Measurements from ENCODE around the gene ZFAND5. TPM values are rescaled to one million over a fixed set of nuclear protein-coding genes. Genes with fewer than 3 reads are reported as not detected.

Gene ZFAND5
- total RNA-seq, 4 donors from 2014 or later = 105 to 281 (median 137) TPM

GRCh38 chr9:72377041-72377440, 12.0 kb upstream of the ZFAND5 start:
- Histone ChIP-seq H3K27me3 (no peaks in the 10 kb centered on the region), H3K27ac (no peak overlapping the region), H3K9me3 (no peaks in the 10 kb centered on the region), H3K4me1 (no peaks in the 10 kb centered on the region), H3K4me3 (no peak overlapping the region), H3K36me3 (no peaks in the 10 kb centered on the region)
- DNase-seq (ENCODE audit: low spot score in 2 of 2) = no peak
- 90% methylated on average over 4 of the region's 4 CpGs for WGBS
- no peak for TF ChIP-seq CTCF (IDR thresholded peaks at IDR 0.05)

DNA sequence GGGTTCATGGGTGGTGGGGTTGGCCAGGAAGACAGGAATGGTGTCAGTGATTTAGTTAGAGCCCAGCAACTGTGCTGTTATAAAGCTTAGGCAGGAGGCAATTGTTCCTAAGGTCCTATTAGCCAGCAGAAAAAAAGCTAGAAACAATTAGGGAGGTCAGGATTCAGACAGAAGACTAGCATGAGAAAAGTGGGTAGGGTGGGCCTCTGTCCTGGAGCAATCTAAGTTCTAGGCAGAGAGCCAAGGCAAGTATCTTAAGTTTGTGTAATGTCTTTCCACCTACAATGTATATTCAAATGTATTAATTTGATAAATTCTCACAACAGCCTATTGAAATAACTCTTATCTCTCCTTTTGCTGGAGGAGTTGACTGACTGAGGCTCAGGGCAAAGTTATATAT, 6.1 kb upstream of the ZFAND5 start:
- no peak for DNase-seq (ENCODE audit: low spot score in 2 of 2)
- H3K4me3 ChIP-seq = no peak overlapping the region
- no peaks in the 10 kb centered on the region for H3K36me3 ChIP-seq
- H3K27me3 ChIP-seq = no peaks in the 10 kb centered on the region
- H3K4me1 ChIP-seq = peaks cover 6% of the 10 kb centered on the region
- TF ChIP-seq CTCF (IDR thresholded peaks at IDR 0.05) = no peak
- TF ChIP-seq POLR2AphosphoS5 (IDR thresholded peaks at IDR 0.05) = no peak
- no peak for TF ChIP-seq POLR2A (IDR thresholded peaks at IDR 0.05)
- TF ChIP-seq EP300 (IDR thresholded peaks at IDR 0.05) = no peak
- H3K9me3 ChIP-seq = no peaks in the 10 kb centered on the region
- no peak overlapping the region for H3K27ac ChIP-seq

- H3K4me3 ChIP-seq = peak overlapping the region; percentile 86
- no peaks in the 10 kb centered on the region for H3K27me3 ChIP-seq
- H3K27ac ChIP-seq = peak overlapping the region; percentile 100
- TF ChIP-seq POLR2A (IDR thresholded peaks at IDR 0.05) = no peak
- peak; percentile 8 to 87 (median 81) for TF ChIP-seq POLR2AphosphoS5 (IDR thresholded peaks at IDR 0.05)
- peak; percentile 97 for TF ChIP-seq EP300 (IDR thresholded peaks at IDR 0.05)
- WGBS = 2% methylated on average over 38 of the region's 38 CpGs
- DNase-seq (ENCODE audit: low spot score in 2 of 2) = peak; percentile 93
- peaks cover 33% of the 10 kb centered on the region for H3K4me1 ChIP-seq
- no peaks in the 10 kb centered on the region for H3K36me3 ChIP-seq
- H3K9me3 ChIP-seq = no peaks in the 10 kb centered on the region
Observed at GRCh38 chr9:72365525-72366256, 683 bp upstream of the ZFAND5 start.

GRCh38 chr9:72363908-72364678, 915 bp downstream of the ZFAND5 start:
- H3K4me3 ChIP-seq = peak overlapping the region; percentile 86
- H3K27ac ChIP-seq = peak overlapping the region; percentile 100
- peak; percentile 81 to 85 for DNase-seq (ENCODE audit: low spot score in 2 of 2)
- 2% methylated on average over 15 of the region's 73 CpGs for WGBS
- peak in 1 of 3 donors; percentile 30 for TF ChIP-seq POLR2AphosphoS5 (IDR thresholded peaks at IDR 0.05)
- TF ChIP-seq EP300 (IDR thresholded peaks at IDR 0.05) = no peak
- no peaks in the 10 kb centered on the region for H3K27me3 ChIP-seq
- peaks cover 49% of the 10 kb centered on the region for H3K4me1 ChIP-seq
- peaks cover 14% of the 10 kb centered on the region for H3K36me3 ChIP-seq
- H3K9me3 ChIP-seq = no peaks in the 10 kb centered on the region

- WGBS = 0% methylated on average over 2 of the region's 2 CpGs
- H3K9me3 ChIP-seq = no peaks in the 10 kb centered on the region
- peak overlapping the region; percentile 86 for H3K4me3 ChIP-seq
- no peak for TF ChIP-seq POLR2AphosphoS5 (IDR thresholded peaks at IDR 0.05)
- TF ChIP-seq POLR2A (IDR thresholded peaks at IDR 0.05) = no peak
- H3K27me3 ChIP-seq = no peaks in the 10 kb centered on the region
- peak overlapping the region; percentile 100 for H3K27ac ChIP-seq
- peaks cover 58% of the 10 kb centered on the region for H3K4me1 ChIP-seq
- peaks cover 22% of the 10 kb centered on the region for H3K36me3 ChIP-seq
- no peak for DNase-seq (ENCODE audit: low spot score in 2 of 2)
Observed at GRCh38 chr9:72363236-72363635, 1.8 kb downstream of the ZFAND5 start.

GRCh38 chr9:72362680-72363139, 2.3 kb downstream of the ZFAND5 start:
- H3K36me3 ChIP-seq = peaks cover 27% of the 10 kb centered on the region
- peaks cover 63% of the 10 kb centered on the region for H3K4me1 ChIP-seq
- no peak for DNase-seq (ENCODE audit: low spot score in 2 of 2)
- H3K27me3 ChIP-seq = no peaks in the 10 kb centered on the region
- WGBS = 0% methylated on average over 2 of the region's 2 CpGs
- peak overlapping the region; percentile 100 for H3K27ac ChIP-seq
- H3K9me3 ChIP-seq = no peaks in the 10 kb centered on the region
- H3K4me3 ChIP-seq = peak overlapping the region; percentile 86
- peak in 1 of 2 donors; percentile 34 for TF ChIP-seq POLR2A (IDR thresholded peaks at IDR 0.05)
- TF ChIP-seq CTCF (IDR thresholded peaks at IDR 0.05) = no peak
- peak in 2 of 3 donors; percentile 18 to 78 for TF ChIP-seq POLR2AphosphoS5 (IDR thresholded peaks at IDR 0.05)
